GM12865 (cell line): ENCODE data around the gene EPB41L2.

ENCODE experiments used
- DNase-seq: peaks from one replicate; pipeline ENCODE4 v3.0.0; 2010; ENCODE audit warnings: low read depth
- H3K4me3 ChIP-seq: 2 replicates; pipeline ENCODE4 v1.5.1; 2011; ENCODE audit warnings: mild to moderate bottlenecking, low read depth, low read length, control low read depth
- TF ChIP-seq, protein P1 (sequence below): IDR thresholded peaks from 2 replicates; pipeline ENCODE4 v1.5.1; 2011; ENCODE audit warnings: low read length, control low read depth, low read depth, inconsistent platforms; ENCODE audit not compliant: insufficient read depth; ENCODE audit errors: missing control alignments

Gene EPB41L2

DNA sequence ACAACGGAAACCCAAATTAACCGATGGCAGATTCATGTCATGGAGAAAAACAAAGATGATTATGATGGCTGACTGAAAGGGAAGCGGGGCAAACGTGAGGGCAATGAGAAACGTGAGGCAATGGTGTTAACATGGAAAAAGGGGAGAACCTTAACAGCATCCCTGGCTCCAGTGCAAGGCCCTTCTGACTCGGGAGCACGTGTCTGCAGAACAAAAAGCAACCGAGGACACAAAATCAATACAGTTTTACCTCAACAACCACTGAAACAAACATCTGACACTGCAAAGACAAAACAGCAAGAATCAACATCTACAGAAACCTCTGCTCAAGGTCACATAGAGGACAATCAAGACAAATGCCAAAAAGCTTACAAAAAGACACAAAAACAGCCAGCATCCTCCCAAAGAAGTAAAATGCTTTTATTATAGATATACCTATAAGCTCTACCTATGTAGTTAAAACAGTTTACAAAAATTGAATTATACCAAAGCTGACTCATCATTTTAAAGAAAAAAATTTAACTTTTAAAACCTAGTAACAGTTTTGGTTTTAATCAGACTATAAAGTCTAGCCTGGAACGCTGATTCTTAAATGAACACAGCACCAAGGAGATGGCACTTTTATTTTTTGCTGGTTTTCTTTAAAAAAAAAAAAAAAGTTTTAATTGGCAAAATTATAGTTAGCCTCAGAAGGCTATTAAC, 192.7 kb downstream of the EPB41L2 start:
- no peak for DNase-seq
- TF ChIP-seq, protein P1, sequence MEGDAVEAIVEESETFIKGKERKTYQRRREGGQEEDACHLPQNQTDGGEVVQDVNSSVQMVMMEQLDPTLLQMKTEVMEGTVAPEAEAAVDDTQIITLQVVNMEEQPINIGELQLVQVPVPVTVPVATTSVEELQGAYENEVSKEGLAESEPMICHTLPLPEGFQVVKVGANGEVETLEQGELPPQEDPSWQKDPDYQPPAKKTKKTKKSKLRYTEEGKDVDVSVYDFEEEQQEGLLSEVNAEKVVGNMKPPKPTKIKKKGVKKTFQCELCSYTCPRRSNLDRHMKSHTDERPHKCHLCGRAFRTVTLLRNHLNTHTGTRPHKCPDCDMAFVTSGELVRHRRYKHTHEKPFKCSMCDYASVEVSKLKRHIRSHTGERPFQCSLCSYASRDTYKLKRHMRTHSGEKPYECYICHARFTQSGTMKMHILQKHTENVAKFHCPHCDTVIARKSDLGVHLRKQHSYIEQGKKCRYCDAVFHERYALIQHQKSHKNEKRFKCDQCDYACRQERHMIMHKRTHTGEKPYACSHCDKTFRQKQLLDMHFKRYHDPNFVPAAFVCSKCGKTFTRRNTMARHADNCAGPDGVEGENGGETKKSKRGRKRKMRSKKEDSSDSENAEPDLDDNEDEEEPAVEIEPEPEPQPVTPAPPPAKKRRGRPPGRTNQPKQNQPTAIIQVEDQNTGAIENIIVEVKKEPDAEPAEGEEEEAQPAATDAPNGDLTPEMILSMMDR, result no peak

DNA sequence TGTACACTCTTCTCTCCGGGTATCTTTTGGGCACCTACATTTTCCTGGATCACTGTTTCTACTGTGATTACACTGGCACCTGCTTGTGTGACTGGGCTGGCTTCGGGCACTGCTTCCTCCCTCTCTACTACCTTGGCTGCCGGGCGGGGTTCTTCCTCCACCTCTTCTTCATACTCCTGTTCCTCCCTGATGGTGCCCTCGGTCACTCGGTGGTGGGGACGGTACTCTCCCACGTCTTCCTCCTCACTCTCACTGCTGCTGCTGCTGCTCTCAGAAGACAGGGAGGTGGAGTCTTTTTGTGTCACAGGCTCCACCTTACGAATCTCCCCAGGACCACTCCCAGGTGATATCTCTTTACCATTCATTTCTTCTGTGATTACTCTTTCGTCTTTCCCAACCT, 193.4 kb downstream of the EPB41L2 start:
- DNase-seq, result no peak
- TF ChIP-seq, protein P1, result no peak
- H3K4me3 ChIP-seq, result no peak overlapping the region

More for the DNA sequence above, 192.7 kb downstream of the EPB41L2 start:
- H3K4me3 ChIP-seq, result no peak overlapping the region

DNA sequence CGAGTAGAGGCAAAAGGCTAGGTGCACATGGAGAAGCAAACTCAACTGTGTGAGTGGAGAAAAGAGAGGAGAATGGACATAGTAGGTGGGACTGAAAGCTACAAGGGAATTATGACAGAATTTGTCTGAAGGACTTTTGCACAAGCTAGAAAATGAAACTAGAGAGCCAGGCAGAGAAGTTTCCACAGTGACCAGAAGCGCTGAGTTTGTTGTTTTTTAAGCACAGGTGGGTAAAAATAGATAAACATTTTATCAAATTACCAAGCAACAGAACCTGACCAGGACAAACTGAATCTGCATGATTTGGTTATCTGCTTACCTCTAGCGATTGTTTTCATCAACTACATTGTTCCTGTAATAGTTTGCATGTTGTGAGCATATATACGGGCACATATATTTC, 197.3 kb downstream of the EPB41L2 start:
- no peak for DNase-seq
- H3K4me3 ChIP-seq, result no peak overlapping the region
- TF ChIP-seq, protein P1, result no peak

DNA sequence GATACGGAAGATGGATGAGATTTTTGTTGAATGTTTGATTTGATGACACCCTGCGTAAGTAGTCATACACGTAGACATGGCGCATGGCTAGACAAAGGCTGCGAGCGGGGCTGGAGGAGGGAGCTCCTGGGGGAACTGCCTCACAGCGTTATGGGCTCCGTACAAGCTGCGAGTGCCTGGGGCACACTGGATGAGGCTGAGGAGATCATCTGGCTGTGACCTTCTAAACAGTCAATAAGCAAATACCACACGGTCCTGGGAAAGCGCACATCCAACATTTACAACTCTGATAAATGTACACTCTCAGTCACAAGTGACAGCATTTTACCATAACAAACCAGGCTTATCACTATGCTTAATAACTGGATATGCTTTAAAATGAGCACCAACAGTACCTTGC, 198.7 kb downstream of the EPB41L2 start:
- TF ChIP-seq, protein P1, result no peak
- DNase-seq, result no peak
- H3K4me3 ChIP-seq, result no peak overlapping the region

DNA sequence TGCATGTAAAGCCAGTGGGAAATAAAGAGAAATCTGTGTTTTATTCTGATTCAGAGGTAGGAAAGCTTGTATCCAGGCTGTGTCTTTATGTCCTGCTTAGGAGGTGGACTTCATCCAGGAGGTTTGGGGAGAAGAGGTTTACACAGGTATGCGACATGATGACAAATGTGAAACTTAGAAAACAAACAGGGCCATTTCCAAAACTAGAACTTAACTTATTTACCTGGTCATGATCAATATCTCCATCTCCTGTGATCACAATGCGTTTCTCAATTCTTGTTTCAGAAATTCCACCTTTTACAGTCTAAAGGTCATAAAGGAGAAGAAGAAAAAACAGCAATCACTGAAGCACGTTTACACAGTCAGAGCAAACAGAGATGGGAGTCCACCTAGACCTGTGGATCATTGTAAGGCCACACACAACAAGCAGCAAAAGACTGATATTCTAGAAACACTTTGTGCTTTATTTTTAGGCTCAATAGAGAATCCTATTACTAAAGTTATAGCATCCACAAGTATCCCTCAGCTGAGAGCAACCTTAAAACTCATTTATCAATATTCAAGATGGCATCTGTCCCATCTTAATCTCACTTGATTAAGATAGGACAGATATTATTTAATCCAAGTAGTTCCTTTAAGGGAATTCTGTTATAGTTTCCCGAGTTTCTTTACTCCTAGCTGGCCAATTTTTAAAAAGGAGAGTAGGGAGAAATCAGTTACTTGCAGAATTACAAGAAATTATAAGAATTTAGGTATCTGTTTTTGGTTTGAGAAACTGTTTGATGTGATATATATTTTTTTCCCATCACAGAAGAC, 199.4 kb downstream of the EPB41L2 start:
- H3K4me3 ChIP-seq, result no peak overlapping the region
- TF ChIP-seq, protein P1, result no peak
- no peak for DNase-seq

DNA sequence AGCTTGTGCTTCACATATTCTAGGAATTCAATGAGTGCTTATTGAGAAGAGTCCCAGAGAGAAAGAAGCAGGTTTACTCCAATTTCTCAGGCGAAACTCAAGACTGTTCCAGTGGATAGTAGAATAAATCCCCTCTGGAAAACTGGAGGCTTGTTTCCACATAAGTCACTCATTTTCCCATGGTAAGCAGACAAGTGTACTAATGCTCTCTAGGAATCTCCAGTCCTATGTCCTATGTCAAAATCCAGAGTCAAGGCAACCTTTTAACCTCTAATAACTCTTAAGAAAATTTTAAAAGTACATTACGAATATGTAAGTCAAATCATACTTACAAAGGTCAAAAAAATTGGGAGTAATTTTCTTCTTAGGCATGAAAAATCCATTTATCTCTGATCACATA, 200.7 kb downstream of the EPB41L2 start:
- no peak overlapping the region for H3K4me3 ChIP-seq
- TF ChIP-seq, protein P1, result no peak
- no peak for DNase-seq
